Measurements from ENCODE around the gene HIBADH.
"Not testable (repeated sequence)": the region's sequence is repeated elsewhere in the genome, so short reads cannot be mapped to it uniquely, and the experiment has no call there.

HIBADH gene

DNA sequence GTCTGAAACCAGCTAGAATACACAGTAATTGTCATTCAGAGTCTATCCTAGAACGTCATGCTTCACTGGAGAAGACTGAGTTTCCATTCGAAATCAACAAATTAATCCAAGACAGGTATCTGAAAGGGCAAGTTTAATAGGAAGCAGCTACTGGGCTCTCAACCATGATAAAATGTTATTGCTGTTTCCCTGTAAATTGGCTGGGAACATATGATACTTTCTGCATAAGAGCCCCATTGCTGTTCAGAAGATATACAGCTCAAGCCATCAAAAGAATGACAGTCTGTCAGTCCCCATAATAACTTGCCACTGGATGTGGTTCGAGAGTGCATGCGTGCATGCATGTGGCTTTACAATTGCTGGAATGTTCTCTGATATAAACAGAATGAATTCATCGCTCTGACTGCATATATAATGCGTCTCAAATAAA is 129.0 kb downstream of the HIBADH start:
- no peak for DNase-seq

DNA sequence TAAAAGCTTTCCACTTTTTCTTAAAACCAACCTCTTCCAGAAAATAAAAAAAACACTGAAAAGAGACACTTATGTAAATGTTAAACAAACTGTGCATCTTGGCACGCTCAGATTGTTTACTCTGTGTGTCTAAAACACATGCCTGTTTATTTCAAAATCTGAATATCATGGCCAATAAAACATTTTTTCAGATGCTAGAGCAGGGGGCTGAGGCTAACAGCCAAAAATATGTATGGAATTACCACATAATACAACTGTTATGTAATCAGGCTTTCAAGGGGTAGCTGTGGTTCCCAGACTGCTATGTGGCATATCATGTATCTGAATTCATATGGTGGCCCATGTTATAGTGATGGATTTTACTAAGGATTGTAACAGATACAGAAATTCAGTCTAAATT is 130.4 kb downstream of the HIBADH start:
- no peak for DNase-seq

DNA sequence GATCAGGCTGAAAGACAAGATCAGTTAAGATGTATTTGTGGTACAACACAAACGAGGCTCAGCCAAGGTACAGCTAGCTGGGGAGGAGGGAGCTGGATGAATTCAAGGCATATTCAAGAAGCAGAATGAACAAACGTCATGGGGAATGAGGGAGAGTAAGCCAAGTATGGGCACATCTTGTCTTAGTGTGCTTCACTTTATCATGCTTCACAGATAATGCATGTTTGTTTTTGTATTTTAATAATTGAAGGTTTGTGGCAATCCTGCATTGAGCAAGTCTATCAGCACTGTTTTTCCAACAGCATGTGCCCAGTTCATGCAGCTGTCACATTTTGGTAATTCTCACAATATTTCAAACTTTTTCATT is 135.4 kb downstream of the HIBADH start:
- DNase-seq, result no peak

DNA sequence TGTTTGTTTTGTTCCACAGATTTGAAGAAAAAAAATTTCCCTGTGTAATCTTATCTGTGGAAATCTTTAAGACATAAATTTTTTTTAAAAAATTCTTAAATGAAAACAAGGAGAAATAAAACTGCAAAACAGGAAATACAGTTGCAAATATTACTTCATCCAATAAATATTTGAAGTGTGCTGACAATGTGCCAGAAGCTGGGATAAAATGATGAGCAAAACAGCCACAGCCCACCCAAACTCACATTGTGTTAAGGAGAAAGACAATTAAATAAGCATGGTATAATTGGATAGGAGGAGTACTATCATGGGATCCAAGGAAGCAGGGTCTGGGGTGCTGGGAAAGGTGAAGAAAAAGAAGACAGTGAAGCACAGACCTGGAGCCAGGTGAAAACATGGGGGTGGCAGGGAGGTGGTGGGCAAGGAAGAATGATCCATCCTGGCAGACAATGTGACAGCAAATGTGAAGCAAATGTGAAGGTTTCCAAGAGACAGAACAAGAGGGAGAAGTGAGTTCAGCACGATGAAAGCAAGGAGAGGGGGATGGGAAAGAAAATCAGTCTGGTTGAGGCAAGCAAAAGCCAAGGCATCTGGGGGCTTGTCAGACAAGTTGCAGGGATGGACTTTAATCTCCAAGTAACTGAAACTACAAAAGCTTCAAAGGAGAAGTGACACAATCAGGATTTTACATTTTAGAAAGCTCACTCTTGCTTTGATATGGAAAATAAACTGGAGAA is 135.9 kb downstream of the HIBADH start:
- no peak for DNase-seq

DNA sequence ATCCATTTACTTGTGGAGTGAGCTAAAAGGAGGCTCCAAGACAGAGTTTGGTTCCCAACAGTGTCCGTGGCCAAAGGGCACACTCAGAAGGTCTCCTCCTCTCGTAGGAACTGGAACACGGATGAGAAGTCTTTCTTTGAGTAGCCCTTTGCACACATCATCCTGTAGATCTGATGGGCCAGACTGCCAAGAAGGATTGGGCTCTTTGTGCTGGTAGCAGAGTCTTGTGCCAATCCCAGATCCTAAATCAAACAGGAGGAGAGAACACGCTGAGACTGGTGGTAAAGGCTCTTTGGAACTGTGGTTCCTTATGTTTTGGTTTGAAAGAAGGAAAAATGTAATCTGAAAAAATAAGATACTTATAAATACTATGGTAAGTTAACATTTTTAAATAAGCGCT is 136.6 kb downstream of the HIBADH start:
- DNase-seq, result no peak

DNA sequence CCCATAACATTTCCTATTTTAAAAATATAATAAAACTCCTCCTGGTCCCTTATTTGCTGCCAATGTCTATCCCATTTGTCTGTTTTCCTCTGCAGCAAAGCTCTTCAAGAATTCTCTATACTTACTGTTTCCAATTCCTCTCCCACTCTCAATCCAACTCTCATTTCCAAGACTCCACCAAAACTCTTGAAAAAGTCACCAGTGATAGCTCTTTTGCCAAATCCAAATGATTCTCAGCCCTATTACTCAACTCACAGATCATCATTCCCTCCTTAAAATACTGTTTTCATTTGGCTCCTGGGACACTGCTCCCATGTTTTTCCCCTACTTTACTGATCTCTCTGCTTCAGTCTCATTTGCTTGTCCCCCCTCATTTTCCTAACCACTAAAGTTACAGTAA is 139.4 kb downstream of the HIBADH start:
- DNase-seq, result no peak

DNA sequence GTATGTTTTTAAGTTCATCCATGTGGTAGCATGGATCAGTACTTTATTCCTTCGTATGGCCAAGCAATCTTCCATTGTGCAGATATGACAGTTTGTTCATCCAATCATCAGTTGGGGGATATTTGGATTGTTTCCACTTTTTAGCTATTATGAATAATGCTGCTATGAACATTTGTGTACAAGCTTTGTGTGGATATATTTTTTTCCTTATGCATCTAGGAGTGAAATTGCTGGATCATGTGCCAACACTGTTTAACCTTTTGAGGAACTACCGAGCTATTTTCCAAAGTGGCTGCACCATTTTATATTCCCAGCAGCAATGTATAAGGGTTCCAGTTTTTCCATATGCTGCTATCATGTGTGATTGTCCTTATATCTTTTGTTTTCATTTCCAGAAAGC is 140.1 kb downstream of the HIBADH start:
- no peak for DNase-seq

DNA sequence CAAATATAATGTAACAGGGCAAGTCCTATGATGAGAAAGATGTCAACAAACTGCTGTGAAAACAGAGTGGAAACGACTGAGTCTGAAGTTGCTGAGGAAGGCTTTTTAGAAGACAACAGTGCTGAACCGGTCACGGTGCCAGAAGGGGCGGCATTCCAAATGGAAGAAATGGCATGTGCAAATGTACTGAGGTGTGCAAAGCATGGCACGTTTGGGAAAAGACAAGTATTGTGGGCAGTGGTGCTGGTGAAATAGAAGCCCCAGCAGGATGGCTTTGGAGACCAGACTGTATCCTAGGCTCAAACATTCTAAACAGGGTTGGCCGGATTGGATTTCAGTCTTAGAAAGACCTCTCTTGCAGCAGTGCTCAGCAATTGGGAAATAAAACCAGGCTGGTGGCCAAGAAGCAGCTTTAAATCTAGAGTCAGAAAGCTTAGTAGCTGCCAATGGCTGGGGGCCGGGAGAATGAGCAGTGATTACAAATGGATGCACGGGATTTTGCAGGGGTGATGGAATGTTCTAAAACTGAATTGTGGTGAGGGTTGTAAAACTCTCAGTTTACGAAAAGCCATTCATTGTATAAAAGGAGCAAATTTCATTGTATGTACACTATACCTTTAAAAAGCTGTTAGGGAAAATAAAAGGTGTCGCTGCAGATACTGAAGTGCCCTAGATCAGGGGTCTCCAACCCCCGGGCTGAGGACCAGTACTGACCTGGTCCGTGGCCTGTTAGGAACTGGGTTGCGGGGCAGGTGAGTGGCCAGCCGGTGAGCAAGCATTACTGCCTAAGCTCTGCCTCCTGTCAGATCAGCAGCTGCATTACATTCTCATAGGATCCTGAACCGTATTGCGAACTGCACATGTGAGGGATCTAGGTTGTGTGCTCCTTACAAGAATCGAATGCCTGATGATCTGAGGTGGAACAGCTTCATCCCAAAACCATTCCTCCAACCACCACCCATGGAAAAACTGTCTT is 141.6 kb downstream of the HIBADH start:
- no peak for DNase-seq

DNA sequence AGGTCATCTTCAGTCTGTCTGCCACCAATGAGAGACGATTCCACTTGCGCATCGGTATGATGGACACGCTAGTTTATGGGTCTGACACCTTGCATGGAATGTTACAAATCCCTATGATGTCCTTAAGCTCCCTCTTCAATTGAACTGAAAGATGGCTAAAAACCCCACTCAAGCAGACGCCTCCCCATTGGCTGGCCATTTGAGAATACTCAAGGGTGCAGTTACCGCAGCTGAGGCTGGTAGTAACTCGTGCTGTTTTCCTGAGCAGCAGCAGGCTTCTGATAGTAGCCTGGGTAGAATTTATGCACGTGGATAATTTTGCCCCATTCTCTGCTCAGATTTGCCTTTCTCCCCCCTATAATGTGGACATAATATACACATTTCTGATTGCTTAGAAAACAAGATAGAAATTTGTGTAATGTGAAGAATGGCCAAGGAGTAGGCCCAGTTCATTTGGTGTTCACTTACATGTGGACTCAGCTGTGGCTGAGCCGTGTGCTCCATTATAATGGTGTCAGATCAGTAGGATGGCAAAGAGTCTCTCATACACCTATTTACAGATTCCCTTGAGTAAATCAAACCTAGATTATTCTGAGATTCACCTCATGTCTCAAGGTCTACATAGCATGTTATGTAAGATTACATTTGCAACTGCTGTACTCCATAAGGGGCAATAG is 142.8 kb downstream of the HIBADH start:
- no peak for DNase-seq

DNA sequence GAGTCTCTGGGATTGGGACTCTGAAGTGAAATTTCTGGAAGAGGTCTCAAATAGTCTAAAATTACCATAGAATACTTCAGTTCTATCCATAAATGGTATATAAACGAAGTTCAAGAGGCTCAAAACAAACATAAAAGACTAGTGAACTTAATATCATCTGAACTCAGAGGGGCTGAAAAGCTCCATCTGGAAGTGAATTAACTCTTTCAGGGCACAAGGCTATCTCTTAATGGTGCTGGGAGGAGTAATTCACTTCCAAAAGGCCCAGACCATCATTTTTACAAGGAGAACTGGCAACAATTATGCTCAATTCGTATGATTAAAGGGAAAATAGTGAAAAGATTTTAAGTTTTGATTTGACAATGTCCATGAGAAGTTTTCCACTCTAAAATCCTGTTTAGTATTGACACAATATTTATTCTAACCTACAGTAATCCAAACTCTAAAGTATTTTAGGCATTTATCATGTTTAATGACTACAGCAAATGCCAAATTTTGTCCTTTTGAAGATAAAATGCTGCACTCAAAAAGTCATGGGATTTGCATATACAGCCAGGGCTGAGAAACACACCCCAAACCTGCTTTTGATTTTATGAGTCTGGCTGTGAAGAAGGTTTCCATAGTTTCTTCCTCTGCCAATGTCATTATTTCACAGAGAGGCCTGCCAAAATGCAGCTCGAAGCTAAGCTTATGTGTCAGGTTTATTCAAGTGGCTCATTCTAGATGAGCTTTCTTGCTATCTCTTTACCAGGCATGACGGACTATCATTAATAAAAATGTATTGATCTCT is 143.9 kb downstream of the HIBADH start:
- DNase-seq, result no peak

DNA sequence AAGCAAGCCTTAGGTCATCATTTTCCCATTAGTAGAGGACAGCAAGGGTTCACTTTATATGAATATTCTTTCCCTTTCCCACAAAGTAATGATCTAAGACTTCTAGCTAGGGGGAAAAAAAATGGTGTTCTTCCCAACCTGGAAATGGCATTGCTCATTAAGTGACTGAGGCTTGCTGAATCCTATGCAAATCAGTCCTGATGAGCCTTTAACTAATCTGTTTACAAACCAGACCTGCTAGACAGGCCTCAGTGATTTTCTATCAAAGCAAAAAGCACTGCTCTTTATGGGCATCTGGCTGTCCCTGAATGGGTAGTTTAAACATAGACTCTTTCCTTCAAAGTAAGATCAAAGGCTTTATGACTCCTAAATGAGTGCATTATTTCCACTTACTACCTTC is 146.3 kb downstream of the HIBADH start:
- DNase-seq, result no peak

DNA sequence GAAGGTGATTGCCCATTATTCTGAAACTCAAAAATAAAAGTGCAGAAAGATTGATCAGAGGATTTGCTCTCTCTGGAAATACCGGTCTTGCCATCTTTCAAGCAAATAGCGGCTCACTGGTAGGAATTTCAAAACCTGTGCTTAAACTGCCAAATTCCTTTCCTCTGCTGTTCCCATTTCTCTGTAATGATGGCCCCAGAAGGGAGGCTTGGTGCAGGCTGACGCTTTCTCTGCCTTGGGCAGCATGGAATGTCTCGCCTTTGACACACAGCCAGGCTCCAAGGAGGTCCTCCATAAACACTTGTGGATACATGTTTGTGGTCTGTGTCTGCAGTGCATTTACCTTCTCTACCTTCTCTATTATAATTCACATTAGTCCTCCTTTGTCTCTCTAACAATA is 146.8 kb downstream of the HIBADH start:
- DNase-seq, result no peak

DNA sequence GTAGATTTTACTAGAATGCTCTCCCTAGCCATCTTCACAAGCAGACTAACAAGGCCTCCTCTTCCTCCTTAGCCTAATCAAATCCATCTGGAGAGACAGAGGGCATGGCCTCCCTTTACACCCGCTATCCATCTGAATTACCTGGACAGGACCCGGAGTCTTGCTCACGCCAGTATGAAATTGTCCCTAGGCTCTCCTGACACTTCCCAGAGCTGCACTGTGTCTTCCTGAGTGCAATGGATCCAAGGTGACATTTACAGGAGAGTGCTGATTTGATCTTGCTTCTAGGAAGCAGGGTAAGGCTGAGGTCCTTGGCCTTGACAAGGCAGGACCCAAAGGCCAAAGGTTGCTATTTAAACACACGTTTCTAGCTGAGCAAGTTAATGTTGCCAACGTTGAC is 147.8 kb downstream of the HIBADH start:
- DNase-seq, result no peak

DNA sequence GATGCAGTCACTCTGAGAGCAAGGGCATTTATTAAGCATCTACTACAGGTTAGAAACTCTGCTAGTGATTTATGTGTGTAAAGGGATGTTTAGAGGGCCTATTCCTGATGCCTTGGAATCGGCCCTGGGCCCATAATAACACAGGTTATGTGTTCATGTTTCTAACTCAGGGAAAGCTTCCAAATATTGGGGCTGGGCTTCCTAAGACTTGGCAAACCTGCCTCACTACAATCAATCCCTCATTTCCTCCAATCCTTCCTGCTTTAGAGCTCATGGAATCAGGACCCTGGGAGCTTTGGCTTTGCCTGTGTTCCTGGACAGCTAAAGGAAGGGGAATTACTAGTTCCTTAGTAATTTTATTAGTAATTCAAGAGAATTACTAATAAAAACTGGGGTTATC is 148.8 kb downstream of the HIBADH start:
- DNase-seq, result no peak

DNA sequence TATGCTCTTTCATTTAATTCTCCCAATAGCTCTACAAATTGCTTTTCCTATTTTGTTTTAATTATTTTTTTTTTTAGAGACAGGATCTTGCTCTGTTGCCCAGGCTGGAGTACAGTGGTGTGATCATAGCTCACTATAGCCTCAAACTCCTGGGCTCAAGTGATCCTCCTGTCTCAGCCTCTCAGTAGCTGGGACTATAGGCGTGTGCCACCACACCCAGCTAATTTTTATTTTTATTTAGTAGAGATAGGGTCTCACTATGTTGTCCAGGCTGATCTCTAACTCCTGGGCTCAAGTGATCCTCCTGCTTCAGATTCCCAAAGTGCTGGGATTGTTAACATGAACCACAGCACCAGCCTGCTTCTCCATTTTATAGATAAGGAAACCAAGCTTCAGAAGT is 151.3 kb downstream of the HIBADH start:
- DNase-seq, result not testable (repeated sequence)

DNA sequence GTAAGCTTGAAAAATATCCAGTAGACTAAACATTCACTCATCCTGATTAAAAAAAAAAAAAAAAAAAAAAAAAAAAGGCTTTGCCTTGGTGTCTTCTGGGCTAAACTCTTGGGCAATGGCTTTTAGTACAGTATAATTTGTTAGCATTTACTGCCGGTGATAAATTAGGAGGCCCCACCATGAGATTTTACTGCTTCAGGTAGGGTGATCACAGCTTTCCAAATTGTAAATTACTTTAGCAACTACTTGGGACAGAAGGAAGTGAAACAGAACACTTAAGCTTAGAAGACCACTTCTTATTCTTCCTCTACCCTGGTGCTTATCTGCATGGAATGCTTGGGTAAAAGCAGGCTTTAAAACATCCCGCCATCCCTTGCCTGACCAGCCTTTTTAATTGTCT is 152.1 kb downstream of the HIBADH start:
- DNase-seq, result no peak

DNA sequence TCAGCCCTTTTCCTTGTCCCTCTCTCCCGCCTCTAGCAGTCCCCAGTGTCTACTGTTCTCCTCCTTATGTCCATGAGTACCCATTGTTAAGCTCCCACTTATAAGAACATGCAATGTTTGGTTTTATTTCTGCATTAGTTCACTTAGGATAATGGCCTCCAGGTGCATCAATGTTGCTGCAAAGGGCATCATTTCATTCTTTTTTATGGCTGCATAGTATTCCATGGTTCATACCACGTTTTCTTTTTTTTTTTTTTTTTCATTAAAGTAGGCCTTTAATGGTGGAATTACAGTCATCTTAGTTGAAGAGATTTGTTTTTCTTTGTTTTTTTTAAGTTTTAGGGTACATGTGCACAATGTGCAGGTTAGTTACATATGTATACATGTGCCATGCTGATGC is 160.8 kb downstream of the HIBADH start:
- DNase-seq, result not testable (repeated sequence)

DNA sequence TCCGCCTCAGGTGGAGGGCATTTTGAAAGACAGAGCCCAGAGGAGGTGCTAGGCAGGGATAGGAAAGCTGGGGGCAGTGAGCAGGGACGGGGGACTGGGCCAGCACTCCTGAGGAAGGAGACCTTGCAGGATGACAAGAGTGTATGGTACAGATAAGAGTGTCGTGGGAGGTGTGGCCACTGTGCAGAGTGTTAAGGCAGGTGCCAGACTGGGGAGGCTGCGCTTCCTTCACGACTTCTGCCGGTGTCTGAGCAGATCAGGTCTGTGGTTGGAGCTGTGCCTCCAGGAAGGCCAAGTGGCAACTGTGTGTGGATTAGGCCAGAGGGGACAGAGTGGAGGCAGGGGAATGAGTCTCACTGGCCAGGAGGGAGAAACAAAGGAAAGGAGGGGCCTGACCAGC is 161.7 kb downstream of the HIBADH start:
- no peak for DNase-seq

DNA sequence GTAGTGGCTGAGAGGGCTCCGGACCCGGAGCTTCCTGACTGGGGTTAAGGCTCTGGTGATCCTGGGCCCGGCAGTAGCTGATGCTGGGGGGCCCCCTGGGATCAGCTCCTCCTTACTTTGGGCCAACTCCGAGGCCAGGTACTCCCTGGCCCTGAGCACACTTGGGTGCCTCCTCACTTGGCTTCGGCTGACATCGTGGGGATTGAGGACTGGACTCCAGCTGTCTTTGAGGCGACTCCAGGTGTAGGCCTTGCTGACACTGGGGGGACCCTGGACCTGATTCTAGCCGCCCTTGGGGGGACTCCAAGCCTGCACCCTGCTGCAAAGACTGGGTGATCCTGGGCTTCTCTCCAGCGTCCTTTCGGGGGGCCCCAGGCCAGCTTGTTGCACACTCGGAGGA is 170.5 kb downstream of the HIBADH start:
- no peak for DNase-seq

DNA sequence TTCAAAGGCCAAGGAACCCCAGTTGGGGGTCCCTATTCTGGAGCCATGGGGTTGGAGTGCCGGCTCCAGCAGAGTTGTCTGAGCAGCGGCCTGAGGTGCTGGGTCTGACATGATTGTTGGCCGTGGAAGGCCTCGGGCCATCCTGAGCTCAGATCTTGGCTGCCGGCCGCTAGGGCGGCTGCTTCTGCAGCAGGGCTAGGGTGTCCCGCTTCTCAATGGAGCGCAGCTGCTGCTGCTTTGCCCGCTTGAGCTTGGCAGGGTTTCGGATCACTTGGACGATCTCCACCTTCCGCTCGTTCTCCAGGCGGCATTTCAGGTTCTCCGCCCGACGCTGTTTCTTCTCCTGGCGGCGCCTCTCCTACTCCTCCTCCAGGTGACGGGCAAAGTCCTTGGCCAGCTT is 171.1 kb downstream of the HIBADH start:
- DNase-seq, result no peak

DNA sequence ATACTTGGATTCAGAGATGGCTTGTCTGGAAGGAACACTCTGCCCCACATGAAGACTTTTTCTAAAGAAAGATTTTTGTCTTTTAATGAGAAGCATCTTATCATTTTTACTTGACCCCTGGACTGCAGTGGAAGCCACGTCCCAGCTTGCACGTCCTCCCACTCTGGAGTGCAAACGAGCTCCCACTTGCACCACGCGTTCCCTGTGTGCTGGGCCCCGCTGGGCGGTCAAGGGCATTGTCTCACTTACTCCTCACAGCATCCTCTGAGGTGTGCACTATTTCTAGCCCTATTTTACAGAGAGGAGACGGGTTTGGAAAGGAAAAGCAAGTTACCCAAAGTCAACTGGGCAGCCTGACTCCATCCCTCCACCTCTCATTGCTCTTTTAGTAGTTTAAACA is 175.2 kb downstream of the HIBADH start:
- DNase-seq, result no peak

DNA sequence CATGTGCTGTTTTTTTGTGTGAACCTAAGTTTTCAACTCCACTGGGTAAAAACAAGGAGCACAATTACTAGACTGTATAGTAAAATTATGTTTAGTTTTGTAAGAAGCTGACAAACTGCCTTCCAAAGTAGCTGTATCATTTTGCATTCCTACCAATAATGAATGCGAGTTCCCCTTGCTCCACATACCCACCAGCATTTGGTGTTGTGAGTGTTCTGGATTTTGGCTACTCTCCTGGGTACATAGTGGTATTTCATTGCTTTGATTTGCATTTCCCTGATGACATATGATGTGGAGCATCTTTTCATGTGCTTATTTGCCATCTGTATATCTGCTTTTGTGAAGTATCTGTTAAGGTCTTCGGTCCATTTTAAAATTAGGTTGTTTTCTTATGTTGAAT is 178.2 kb downstream of the HIBADH start:
- no peak for DNase-seq

DNA sequence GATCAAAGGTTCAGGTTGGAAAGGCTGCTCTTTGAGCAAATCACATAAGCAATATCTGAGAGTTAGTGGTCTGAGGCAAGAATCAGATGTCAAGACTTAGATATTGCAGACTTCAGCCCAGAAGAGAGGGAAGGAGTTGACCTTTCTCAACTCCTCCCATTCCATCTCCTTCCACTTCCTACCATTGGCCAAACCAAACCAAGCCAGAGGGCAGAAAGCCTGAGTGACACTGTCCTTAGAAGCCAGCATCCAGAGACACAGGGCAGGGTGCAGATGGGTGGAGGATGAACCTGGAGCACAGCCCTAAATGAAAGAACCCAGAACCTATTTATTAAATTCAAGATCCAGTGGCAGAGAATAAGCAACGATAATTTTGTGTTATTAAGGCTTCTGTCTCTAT is 180.5 kb downstream of the HIBADH start:
- no peak for DNase-seq

Measured in stimulated activated naive CD4-positive, alpha-beta T cell (primary cell).